Neural crest cell (in vitro differentiated cells): ENCODE measurements around the gene NGF. TPM values are rescaled to one million over a fixed set of nuclear protein-coding genes. Genes with fewer than 3 reads are reported as not detected.

Experiments
- DNase-seq: peaks from one replicate; pipeline ENCODE4 v3.0.0; 2021; ENCODE audit warnings: low read depth, mixed read lengths, low spot score
- H3K27ac Mint-ChIP-seq: one replicate; pipeline ENCODE4 v1.8.0; 2021; ENCODE audit warnings: mild to moderate bottlenecking, mixed read lengths; ENCODE audit not compliant: unreplicated experiment
- H3K27me3 Mint-ChIP-seq: 2 replicates; pipeline ENCODE4 v1.8.0; 2021; ENCODE audit warnings: low read depth, mild to moderate bottlenecking, mixed read lengths
- H3K36me3 Mint-ChIP-seq: 2 replicates; pipeline ENCODE4 v1.8.0; 2021; ENCODE audit warnings: low read depth, mild to moderate bottlenecking, mixed read lengths
- H3K4me1 Mint-ChIP-seq: 2 replicates; pipeline ENCODE4 v1.8.0; 2021; ENCODE audit warnings: mixed read lengths
- H3K4me3 Mint-ChIP-seq: one replicate; pipeline ENCODE4 v1.8.0; 2021; ENCODE audit warnings: mild to moderate bottlenecking, mixed read lengths
- H3K9me3 Mint-ChIP-seq: 2 replicates; pipeline ENCODE4 v1.8.0; 2021; ENCODE audit warnings: mixed read lengths
- total RNA-seq: library from RNA; stranded (reverse); gene quantifications from 2 replicates; pipeline ENCODE4 v1.2.1, GENCODE V29; 2021
- TF ChIP-seq, protein P1 (sequence below): fragments of 200-600 bp; sonication (generic); conservative IDR thresholded peaks from 2 replicates; pipeline ENCODE4 v1.5.0; 2021; ENCODE audit warnings: antibody characterized with exemption, mild to moderate bottlenecking

NGF gene
- total RNA-seq, 1 donor from 2014 or later = not detected

DNA sequence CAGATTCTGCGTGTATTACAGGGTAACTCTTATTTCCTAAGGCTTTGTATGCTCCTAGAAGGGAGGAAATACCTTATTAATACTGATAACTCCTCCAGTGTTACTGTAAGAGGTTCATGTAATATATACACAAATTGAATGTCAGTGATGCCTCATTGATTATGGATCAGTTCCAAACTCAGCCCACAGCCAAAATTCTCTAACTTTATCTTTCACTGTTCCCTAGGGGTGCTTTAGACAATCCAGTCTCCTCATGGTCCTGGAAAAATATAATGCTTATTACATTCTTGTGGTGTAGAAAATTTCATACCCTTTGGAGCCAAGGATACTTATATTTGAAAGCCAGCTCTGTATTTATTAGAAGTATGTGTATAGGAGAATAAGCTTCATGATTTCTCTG, 73.0 kb downstream of the NGF start:
- Mint-ChIP-seq H3K4me1 (no peaks in the 10 kb centered on the region), H3K27me3 (peaks cover 12% of the 10 kb centered on the region), H3K36me3 (no peaks in the 10 kb centered on the region), H3K9me3 (no peaks in the 10 kb centered on the region), H3K27ac (no peak overlapping the region), H3K4me3 (no peak overlapping the region)
- DNase-seq = no peak
- TF ChIP-seq, protein P1, sequence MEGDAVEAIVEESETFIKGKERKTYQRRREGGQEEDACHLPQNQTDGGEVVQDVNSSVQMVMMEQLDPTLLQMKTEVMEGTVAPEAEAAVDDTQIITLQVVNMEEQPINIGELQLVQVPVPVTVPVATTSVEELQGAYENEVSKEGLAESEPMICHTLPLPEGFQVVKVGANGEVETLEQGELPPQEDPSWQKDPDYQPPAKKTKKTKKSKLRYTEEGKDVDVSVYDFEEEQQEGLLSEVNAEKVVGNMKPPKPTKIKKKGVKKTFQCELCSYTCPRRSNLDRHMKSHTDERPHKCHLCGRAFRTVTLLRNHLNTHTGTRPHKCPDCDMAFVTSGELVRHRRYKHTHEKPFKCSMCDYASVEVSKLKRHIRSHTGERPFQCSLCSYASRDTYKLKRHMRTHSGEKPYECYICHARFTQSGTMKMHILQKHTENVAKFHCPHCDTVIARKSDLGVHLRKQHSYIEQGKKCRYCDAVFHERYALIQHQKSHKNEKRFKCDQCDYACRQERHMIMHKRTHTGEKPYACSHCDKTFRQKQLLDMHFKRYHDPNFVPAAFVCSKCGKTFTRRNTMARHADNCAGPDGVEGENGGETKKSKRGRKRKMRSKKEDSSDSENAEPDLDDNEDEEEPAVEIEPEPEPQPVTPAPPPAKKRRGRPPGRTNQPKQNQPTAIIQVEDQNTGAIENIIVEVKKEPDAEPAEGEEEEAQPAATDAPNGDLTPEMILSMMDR = no peak

DNA sequence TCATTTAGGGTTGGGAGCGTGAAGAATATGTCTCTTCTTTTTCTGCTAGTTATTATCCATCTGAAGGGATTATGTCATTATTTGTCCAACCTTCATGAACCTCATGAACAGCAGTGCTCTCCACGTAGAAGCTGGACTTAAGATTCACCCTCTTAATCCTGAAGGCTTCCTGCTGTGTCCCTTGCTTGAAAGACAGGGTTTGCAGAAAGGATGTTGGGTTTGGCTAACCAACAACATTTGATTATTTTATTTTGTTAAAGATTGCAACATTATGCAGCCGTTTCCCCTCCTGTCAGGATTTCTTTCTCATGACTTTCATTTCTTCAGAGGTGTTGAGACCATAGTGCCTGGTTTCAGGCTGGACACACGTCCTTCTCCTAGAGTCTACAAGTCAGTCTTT, 75.2 kb downstream of the NGF start:
- DNase-seq = no peak
- peaks cover 9% of the 10 kb centered on the region for H3K9me3 Mint-ChIP-seq
- H3K27me3 Mint-ChIP-seq = peaks cover 12% of the 10 kb centered on the region
- H3K27ac Mint-ChIP-seq = no peak overlapping the region
- peaks cover 7% of the 10 kb centered on the region for H3K36me3 Mint-ChIP-seq
- TF ChIP-seq, protein P1 = no peak
- no peak overlapping the region for H3K4me3 Mint-ChIP-seq
- no peaks in the 10 kb centered on the region for H3K4me1 Mint-ChIP-seq

DNA sequence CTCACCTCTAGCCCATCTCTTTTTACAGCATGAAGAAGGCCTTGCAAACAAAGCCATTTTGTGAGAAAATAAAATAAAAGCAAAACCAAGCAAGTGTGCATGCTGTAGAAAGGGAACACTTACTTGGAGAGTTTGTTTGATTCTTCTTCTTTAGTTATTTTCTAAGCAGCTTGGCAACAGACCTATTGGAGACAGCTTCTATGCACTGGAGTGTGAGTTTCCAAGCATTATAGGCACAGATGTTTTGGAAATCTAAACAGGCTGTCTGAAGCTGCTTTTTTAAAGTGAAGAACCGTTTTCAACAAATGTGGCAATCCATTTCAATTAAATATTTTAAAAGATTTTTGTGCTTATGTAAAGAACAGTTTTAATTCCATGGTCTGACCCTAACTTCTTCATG, 76.6 kb downstream of the NGF start:
- TF ChIP-seq, protein P1 = no peak
- Mint-ChIP-seq H3K9me3 (peaks cover 10% of the 10 kb centered on the region), H3K27ac (no peak overlapping the region), H3K27me3 (peaks cover 9% of the 10 kb centered on the region), H3K36me3 (peaks cover 7% of the 10 kb centered on the region), H3K4me3 (no peak overlapping the region), H3K4me1 (no peaks in the 10 kb centered on the region)
- DNase-seq = no peak

- Mint-ChIP-seq H3K4me1 (no peaks in the 10 kb centered on the region), H3K27ac (no peak overlapping the region)
Observed at GRCh38 chr1:115258302-115258866, 79.7 kb downstream of the NGF start.

GRCh38 chr1:115257591-115257990, 80.5 kb downstream of the NGF start:
- DNase-seq = no peak
- Mint-ChIP-seq H3K27me3 (no peaks in the 10 kb centered on the region), H3K27ac (no peak overlapping the region), H3K36me3 (peaks cover 7% of the 10 kb centered on the region), H3K9me3 (peaks cover 11% of the 10 kb centered on the region), H3K4me1 (no peaks in the 10 kb centered on the region), H3K4me3 (no peak overlapping the region)
- TF ChIP-seq, protein P1 = no peak

More at GRCh38 chr1:115258302-115258866, 79.7 kb downstream of the NGF start:
- H3K9me3 Mint-ChIP-seq = peaks cover 11% of the 10 kb centered on the region
- TF ChIP-seq, protein P1 = no peak
- no peaks in the 10 kb centered on the region for H3K27me3 Mint-ChIP-seq
- H3K4me3 Mint-ChIP-seq = no peak overlapping the region
- peaks cover 7% of the 10 kb centered on the region for H3K36me3 Mint-ChIP-seq
- no peak for DNase-seq
